Loucy (cell line): ENCODE results near the gene CASR.

Experiments
- CTCF ChIP-seq: fragments of 200-600 bp; sonication (generic); conservative IDR thresholded peaks from 2 replicates; pipeline ENCODE4 v1.5.1; 2014; ENCODE audit warnings: mild to moderate bottlenecking, antibody characterized with exemption, low read length
- EZH2phosphoT487 ChIP-seq: fragments of 200-600 bp; IDR thresholded peaks from 2 replicates; pipeline ENCODE4 v1.6.1; 2018; ENCODE audit warnings: antibody characterized with exemption, mild to moderate bottlenecking, moderate library complexity, borderline replicate concordance

- TF ChIP-seq CTCF (no peak), EZH2phosphoT487 (no peak)
Observed at GRCh38 chr3:122251428-122251827, 68.0 kb downstream of the CASR start.
